ENCODE measurements around the gene TAGLN.
"Not testable (repeated sequence)": the region's sequence is repeated elsewhere in the genome, so short reads cannot be mapped to it uniquely, and the experiment has no call there.

TAGLN gene

DNA sequence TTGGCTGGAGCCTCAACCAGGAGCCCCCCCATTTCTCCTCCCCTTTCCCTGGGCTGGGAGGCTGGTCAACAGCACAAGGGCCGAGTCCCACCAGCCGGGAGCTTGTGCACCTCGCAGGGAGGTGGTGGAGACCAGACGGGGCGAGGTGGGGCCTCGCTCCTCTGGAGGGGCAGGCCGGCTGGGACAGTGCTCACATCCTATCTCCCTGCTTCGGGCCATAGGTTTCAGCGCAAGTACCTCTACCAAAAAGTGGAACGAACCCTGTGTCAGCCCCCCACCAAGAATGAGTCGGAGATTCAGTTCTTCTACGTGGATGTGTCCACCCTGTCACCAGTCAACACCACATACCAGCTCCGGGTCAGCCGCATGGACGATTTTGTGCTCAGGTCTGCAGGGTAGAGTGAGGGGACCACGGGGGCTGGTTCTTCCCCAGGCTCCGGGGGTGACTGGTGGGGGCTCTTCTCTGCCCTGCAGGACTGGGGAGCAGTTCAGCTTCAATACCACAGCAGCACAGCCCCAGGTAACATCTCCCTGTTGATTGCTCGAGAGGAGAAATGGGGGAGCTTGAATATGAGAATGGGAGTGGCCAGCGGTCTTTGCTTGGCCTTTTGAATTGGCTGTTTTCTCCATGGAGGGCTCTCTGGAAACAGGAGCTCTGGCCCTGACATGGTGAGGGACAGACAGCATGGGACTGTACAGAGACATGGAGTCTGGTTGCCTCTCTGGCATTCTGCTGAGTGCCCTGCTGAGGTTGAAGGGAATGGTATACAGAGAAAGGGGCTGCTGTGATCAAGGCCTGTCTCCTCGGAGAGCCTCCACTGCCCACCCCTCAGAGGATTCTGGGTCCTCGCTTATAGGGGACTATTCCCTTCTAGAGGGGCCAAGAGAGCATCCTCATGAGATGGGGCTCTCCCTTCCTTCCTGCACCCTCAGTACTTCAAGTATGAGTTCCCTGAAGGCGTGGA, 17.3 kb upstream of the TAGLN start:
- no peak for DNase-seq

- DNase-seq = no peak
Measured at GRCh38 chr11:117182551-117182935, 16.6 kb upstream of the TAGLN start.

DNA sequence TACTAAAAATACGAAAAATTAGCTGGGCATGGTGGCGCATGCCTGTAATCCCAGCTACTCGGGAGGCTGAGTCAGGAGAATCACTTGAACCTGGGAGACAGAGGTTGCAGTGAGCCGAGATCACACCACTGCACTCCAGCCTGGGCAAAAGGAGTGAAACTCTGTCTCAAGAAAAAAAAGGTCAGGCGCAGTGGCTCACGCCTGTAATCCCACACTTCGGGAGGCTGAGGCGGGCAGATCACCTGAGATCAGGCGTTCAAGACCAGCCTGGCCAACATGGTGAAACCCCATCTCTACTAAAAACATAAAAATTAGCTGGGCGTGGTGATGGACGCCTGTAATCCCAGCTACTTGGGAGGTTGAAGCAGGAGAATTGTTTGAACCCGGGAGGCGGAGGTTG, 16.0 kb upstream of the TAGLN start:
- not testable (repeated sequence) for DNase-seq

GRCh38 chr11:117183724-117184349, 15.3 kb upstream of the TAGLN start:
- DNase-seq = no peak

DNA sequence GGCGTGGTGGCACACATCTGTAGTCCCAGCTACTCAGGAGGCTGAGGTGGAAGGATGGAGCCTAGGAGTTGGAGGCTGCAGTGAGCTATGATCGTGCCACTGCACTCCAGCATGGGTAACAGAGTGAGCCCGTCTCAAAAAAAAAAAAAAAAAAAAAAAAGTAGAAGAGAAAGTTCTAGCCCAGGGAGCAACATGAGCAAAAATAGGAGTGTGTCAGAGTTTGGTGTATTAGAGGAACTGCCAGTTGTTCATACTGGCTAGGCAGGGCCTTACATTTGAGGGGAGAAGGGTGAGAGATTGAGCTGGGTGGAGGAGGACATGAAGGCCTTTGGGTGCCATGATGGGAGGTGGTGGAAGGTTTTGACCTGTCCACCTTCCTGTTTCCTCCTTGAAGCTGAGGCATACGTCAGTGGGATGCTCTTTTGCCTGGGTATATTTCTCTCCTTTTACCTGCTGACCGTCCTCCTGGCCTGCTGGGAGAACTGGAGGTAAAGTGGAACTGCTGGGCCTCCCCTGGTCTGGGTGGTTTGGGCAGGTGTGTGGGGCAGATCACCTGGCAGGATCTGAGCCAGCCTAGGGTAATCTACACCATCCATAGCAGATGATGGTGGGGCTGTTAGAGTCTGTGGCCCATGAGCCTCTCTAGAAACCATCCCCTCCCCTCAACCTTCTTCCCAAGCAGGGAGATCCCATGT, 13.3 kb upstream of the TAGLN start:
- no peak for DNase-seq

GRCh38 chr11:117186431-117186761, 12.8 kb upstream of the TAGLN start:
- DNase-seq = no peak

- no peak for DNase-seq
Measured at GRCh38 chr11:117187007-117187406, 12.2 kb upstream of the TAGLN start.

- DNase-seq = no peak
Measured at GRCh38 chr11:117187428-117187798, 11.8 kb upstream of the TAGLN start.

- no peak for DNase-seq
Measured at GRCh38 chr11:117187799-117188481, 11.2 kb upstream of the TAGLN start.

DNA sequence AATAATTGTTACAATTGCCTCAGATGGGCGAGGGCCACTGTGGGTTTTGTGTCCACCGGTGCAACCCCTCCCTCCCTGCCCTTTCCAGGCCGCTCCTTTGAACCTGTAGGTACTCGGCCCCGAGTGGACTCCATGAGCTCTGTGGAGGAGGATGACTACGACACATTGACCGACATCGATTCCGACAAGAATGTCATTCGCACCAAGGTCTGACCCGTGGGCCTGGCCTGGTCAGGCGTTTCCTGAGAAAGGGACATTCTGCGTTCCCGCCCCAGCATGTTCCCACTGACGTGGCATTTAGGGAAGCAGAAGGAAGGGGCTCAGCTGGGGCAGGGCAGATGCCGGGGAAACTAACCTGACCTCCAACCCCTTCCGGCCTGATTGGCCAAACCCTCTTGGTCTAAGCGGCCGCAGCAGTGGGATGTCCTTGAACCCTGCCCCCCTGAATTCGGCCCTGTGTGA, 10.5 kb upstream of the TAGLN start:
- no peak for DNase-seq

GRCh38 chr11:117189191-117189940, 9.8 kb upstream of the TAGLN start:
- no peak for DNase-seq

GRCh38 chr11:117189941-117190544, 9.1 kb upstream of the TAGLN start:
- DNase-seq = no peak

- DNase-seq = no peak
Measured at GRCh38 chr11:117191680-117192400, 7.3 kb upstream of the TAGLN start.

- no peak for DNase-seq
Measured at GRCh38 chr11:117192401-117192875, 6.7 kb upstream of the TAGLN start.

DNA sequence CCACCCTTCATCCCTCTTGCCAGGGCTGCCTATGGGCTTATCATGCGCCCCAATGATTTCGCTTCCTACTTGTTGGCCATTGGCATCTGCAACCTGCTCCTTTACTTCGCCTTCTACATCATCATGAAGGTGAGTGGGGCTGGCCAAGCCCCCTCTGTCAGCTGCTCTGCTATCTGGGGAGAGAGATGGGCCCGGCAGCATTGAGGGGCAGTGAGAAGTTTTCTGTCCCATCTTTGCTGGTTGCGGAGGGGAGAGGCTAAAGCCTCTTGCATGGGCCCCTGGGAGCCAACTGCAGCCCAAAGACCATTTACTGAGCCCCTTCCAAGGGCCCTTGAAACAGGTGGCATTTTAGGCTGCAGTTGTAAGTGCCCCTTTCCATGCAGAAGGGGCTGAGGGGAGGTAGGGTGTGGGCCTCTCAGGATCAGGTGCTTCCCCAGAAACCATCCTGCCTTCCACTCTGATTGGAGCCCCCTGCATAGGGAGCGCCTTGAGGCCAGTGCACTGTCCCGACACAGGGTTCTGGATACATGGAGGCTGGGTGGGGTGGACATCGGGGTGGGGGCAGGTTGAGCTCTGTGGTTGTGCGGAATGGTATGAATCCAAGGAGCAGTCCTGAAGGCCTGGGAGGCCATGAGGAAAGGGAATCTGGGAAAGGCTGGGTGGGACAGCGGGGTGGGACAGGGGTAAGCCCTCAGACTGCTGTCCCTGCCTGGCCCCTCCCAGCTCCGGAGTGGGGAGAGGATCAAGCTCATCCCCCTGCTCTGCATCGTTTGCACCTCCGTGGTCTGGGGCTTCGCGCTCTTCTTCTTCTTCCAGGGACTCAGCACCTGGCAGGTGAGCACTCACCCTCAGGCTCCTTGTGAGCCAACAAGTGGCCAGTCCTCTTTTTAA, 5.8 kb upstream of the TAGLN start:
- no peak for DNase-seq

DNA sequence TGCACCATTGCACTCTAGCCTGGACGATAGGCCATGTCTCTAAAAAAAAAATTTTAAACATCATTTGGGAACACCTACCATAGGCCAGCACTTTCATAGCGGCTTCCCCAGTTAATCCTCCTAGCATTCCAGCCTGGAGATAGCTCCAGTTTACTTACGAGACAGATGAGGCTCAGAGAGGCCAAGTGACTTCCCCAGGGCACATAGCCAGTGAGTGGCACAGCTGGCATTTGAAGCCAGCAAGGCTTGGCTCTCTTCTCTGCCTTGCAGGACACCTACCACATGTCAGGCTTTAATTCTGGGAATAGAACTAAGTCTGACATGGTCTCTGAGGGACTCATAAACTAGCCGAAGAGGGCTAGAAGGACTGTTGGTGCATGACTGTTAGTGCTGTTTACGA, 4.9 kb upstream of the TAGLN start:
- no peak for DNase-seq

DNA sequence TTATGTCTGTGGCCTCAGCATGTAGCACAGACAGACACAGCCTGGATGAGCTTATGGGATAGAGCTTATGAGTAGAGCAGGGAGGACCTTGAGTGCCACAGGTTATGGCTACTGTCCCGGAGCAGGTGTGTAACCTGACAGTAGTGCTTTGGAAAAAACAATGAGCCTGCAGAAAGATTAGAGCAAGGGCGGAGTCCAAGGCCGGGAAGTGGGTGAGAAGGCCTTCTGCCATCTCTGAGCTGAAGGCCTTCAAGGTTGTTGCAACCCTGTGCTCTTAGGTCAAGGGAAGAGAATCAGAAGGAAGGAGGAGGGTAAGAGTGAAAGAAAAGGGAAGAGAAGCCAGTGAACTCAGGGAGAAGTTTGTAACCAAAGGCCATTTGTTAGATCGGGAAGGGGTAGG, 3.9 kb upstream of the TAGLN start:
- no peak for DNase-seq

GRCh38 chr11:117195761-117196160, 3.4 kb upstream of the TAGLN start:
- no peak for DNase-seq

GRCh38 chr11:117197006-117197405, 2.2 kb upstream of the TAGLN start:
- DNase-seq = no peak

Data from fibroblast of skin of right biceps (primary cell).